HepG2 (cell line): ENCODE results near the gene ATRAID.

Experiments
- FOXJ3 ChIP-seq: sonication (generic); formaldehyde crosslinking; IDR thresholded peaks from 2 replicates; pipeline ENCODE4 v1.4.0; 2020; ENCODE audit warnings: missing genetic modification reagents, mild to moderate bottlenecking, borderline replicate concordance
- HNRNPUL1 ChIP-seq: fragments of 200-400 bp; formaldehyde crosslinking; IDR thresholded peaks from 2 replicates; pipeline ENCODE4 v1.6.1; 2017; ENCODE audit warnings: low read depth, mild to moderate bottlenecking, low read length, moderate library complexity
- JUND ChIP-seq: sonication (generic); formaldehyde crosslinking; IDR thresholded peaks from 2 replicates; pipeline ENCODE4 v1.8.0; 2022; ENCODE audit warnings: mild to moderate bottlenecking, missing genetic modification reagents
- NFYB ChIP-seq: sonication (generic); formaldehyde crosslinking; IDR thresholded peaks from 2 replicates; pipeline ENCODE4 v1.4.0; 2020; ENCODE audit warnings: missing genetic modification reagents
- PHF20 ChIP-seq: sonication (generic); formaldehyde crosslinking; IDR thresholded peaks from 2 replicates; pipeline ENCODE4 v1.5.0; 2020; ENCODE audit warnings: mild to moderate bottlenecking, missing genetic modification reagents
- POGZ ChIP-seq: sonication (generic); formaldehyde crosslinking; IDR thresholded peaks from 2 replicates; pipeline ENCODE4 v1.4.0; 2020; ENCODE audit warnings: mild to moderate bottlenecking, missing genetic modification reagents
- ZBTB1 ChIP-seq: sonication (generic); formaldehyde crosslinking; IDR thresholded peaks from 2 replicates; pipeline ENCODE4 v1.4.0; 2020; ENCODE audit warnings: missing genetic modification reagents, borderline replicate concordance
- ZFX ChIP-seq: sonication (generic); formaldehyde crosslinking; IDR thresholded peaks from 2 replicates; pipeline ENCODE4 v1.4.0; 2020; ENCODE audit warnings: mild to moderate bottlenecking, low read depth, missing genetic modification reagents, moderate library complexity
- ZNF546 ChIP-seq: sonication (generic); formaldehyde crosslinking; conservative IDR thresholded peaks from 2 replicates; pipeline ENCODE4 v1.8.1; 2023; ENCODE audit warnings: mild to moderate bottlenecking, missing genetic modification reagents
- TF ChIP-seq, protein P1 (sequence below): IDR thresholded peaks from 2 replicates; pipeline ENCODE4 v1.6.1; 2016
- TF ChIP-seq, protein P2 (sequence below): sonication (generic); formaldehyde crosslinking; IDR thresholded peaks from 2 replicates; pipeline ENCODE4 v1.5.0; 2020; ENCODE audit warnings: mild to moderate bottlenecking, missing genetic modification reagents, moderate library complexity

DNA sequence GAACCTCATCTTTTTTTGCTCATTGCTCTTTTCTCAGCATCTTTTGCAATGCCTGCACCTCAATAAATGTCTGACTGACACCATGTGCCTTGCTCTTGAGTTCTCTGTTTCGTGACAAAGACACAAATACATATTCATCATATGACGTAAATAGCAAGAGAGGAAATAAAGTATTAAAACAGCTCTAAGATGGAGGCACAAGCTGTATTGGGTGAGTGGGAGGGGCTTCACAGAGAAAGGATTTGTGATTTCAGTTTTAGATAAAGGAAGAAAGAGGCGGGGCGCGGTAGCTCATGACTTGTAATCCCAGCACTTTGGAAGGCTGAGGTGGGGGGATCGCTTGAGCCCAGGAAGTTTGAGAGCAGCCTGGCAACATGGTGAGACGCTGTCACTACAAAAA is 8.2 kb downstream of the ATRAID start:
- no peak for TF ChIP-seq ZFX
- TF ChIP-seq, protein P1, sequence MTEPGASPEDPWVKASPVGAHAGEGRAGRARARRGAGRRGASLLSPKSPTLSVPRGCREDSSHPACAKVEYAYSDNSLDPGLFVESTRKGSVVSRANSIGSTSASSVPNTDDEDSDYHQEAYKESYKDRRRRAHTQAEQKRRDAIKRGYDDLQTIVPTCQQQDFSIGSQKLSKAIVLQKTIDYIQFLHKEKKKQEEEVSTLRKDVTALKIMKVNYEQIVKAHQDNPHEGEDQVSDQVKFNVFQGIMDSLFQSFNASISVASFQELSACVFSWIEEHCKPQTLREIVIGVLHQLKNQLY (CRISPR knock-in tag) = no peak
- no peak for TF ChIP-seq NFYB (CRISPR knock-in tag)
- no peak for TF ChIP-seq PHF20 (CRISPR knock-in tag)
- TF ChIP-seq FOXJ3 = no peak
- TF ChIP-seq, protein P2, sequence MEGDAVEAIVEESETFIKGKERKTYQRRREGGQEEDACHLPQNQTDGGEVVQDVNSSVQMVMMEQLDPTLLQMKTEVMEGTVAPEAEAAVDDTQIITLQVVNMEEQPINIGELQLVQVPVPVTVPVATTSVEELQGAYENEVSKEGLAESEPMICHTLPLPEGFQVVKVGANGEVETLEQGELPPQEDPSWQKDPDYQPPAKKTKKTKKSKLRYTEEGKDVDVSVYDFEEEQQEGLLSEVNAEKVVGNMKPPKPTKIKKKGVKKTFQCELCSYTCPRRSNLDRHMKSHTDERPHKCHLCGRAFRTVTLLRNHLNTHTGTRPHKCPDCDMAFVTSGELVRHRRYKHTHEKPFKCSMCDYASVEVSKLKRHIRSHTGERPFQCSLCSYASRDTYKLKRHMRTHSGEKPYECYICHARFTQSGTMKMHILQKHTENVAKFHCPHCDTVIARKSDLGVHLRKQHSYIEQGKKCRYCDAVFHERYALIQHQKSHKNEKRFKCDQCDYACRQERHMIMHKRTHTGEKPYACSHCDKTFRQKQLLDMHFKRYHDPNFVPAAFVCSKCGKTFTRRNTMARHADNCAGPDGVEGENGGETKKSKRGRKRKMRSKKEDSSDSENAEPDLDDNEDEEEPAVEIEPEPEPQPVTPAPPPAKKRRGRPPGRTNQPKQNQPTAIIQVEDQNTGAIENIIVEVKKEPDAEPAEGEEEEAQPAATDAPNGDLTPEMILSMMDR = no peak
- TF ChIP-seq ZBTB1 (CRISPR knock-in tag) = no peak
- TF ChIP-seq ZNF546 (CRISPR knock-in tag) = no peak
- TF ChIP-seq JUND (CRISPR knock-in tag) = no peak
- TF ChIP-seq HNRNPUL1 = no peak
- TF ChIP-seq POGZ (CRISPR knock-in tag) = no peak
